ENCODE measurements around the gene ZNF335. TPM values are rescaled to one million over a fixed set of nuclear protein-coding genes. Genes with fewer than 3 reads are reported as not detected.

The ZNF335 gene
- total RNA-seq, 1 donor from 2014 or later = 23.9 TPM

- H3K36me3 Mint-ChIP-seq (ENCODE audit: unreplicated experiment) = peaks cover 28% of the 10 kb centered on the region
- H3K27ac Mint-ChIP-seq (ENCODE audit: unreplicated experiment) = no peak overlapping the region
- H3K4me3 Mint-ChIP-seq (ENCODE audit: unreplicated experiment) = no peak overlapping the region
- no peak for DNase-seq (ENCODE audit: extremely low spot score, unreplicated experiment)
- no peaks in the 10 kb centered on the region for H3K27me3 Mint-ChIP-seq (ENCODE audit: unreplicated experiment)
- peaks cover 9% of the 10 kb centered on the region for H3K4me1 Mint-ChIP-seq (ENCODE audit: unreplicated experiment)
- no peaks in the 10 kb centered on the region for H3K9me3 Mint-ChIP-seq (ENCODE audit: unreplicated experiment)
- TF ChIP-seq, protein P1, sequence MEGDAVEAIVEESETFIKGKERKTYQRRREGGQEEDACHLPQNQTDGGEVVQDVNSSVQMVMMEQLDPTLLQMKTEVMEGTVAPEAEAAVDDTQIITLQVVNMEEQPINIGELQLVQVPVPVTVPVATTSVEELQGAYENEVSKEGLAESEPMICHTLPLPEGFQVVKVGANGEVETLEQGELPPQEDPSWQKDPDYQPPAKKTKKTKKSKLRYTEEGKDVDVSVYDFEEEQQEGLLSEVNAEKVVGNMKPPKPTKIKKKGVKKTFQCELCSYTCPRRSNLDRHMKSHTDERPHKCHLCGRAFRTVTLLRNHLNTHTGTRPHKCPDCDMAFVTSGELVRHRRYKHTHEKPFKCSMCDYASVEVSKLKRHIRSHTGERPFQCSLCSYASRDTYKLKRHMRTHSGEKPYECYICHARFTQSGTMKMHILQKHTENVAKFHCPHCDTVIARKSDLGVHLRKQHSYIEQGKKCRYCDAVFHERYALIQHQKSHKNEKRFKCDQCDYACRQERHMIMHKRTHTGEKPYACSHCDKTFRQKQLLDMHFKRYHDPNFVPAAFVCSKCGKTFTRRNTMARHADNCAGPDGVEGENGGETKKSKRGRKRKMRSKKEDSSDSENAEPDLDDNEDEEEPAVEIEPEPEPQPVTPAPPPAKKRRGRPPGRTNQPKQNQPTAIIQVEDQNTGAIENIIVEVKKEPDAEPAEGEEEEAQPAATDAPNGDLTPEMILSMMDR (IDR thresholded peaks at IDR 0.05) = no peak
Measured at GRCh38 chr20:45940053-45940452, 31.9 kb downstream of the ZNF335 start.

DNA sequence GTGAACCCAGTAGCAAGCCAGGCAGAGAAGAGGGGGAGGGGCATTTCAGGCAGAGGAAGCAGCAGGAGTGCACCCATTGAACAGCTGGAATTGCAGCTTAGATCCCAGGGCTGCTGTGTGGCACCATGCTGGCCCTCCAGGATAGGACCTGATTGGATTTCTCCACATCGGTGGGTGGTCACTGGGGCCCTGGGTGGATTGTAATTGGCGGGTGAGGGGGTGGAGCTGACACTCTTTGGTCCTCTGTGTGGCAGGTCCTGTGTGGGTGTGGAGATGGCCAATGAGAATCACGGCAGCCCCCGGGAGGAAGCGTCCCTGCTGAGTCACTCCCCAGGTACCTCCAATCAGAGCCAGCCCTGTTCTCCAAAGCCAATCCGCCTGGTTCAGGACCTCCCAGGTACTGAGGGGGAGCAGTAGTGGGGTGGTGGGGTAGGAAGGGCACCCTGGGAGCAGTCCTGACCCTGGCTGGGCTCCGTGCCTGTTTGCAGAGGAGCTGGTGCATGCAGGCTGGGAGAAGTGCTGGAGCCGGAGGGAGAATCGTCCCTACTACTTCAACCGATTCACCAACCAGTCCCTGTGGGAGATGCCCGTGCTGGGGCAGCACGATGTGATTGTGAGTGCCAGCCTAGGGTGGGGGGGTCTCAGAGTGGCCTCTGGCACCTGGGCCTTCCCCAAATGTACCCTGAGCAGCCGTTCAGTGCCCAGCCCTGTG is 33.1 kb downstream of the ZNF335 start:
- Mint-ChIP-seq H3K27me3 (ENCODE audit: unreplicated experiment) (no peaks in the 10 kb centered on the region), H3K4me1 (ENCODE audit: unreplicated experiment) (peaks cover 9% of the 10 kb centered on the region), H3K36me3 (ENCODE audit: unreplicated experiment) (peaks cover 26% of the 10 kb centered on the region), H3K4me3 (ENCODE audit: unreplicated experiment) (no peak overlapping the region), H3K9me3 (ENCODE audit: unreplicated experiment) (no peaks in the 10 kb centered on the region), H3K27ac (ENCODE audit: unreplicated experiment) (no peak overlapping the region)
- TF ChIP-seq, protein P1 (IDR thresholded peaks at IDR 0.05) = no peak
- no peak for DNase-seq (ENCODE audit: extremely low spot score, unreplicated experiment)

DNA sequence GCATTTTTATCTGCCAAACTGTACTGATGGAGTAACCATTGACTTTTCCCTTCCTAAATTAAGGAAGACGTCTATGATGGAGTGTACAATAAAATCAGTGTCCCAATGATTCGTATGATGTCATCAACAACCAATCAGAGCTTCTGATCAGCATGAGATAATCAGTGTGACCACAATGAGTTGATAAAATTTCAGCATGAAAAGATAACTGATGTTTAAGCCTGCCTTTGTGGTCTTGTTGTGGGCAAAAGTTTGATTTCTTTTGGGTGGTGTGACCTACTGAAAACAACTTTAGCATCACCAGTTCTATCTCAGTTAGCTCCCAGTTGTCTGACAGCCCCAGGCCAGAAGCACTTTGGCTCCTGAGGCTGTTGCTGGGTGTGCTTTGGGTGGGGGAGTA is 34.2 kb downstream of the ZNF335 start:
- H3K4me1 Mint-ChIP-seq (ENCODE audit: unreplicated experiment) = peaks cover 15% of the 10 kb centered on the region
- H3K36me3 Mint-ChIP-seq (ENCODE audit: unreplicated experiment) = peaks cover 18% of the 10 kb centered on the region
- no peak overlapping the region for H3K4me3 Mint-ChIP-seq (ENCODE audit: unreplicated experiment)
- H3K9me3 Mint-ChIP-seq (ENCODE audit: unreplicated experiment) = no peaks in the 10 kb centered on the region
- no peak for DNase-seq (ENCODE audit: extremely low spot score, unreplicated experiment)
- no peak overlapping the region for H3K27ac Mint-ChIP-seq (ENCODE audit: unreplicated experiment)
- no peaks in the 10 kb centered on the region for H3K27me3 Mint-ChIP-seq (ENCODE audit: unreplicated experiment)
- TF ChIP-seq, protein P1 (IDR thresholded peaks at IDR 0.05) = no peak

- Mint-ChIP-seq H3K9me3 (ENCODE audit: unreplicated experiment) (no peaks in the 10 kb centered on the region), H3K27me3 (ENCODE audit: unreplicated experiment) (no peaks in the 10 kb centered on the region), H3K36me3 (ENCODE audit: unreplicated experiment) (peaks cover 18% of the 10 kb centered on the region), H3K27ac (ENCODE audit: unreplicated experiment) (peak overlapping the region; percentile 93), H3K4me1 (ENCODE audit: unreplicated experiment) (peaks cover 18% of the 10 kb centered on the region), H3K4me3 (ENCODE audit: unreplicated experiment) (peak overlapping the region; percentile 85)
- no peak for DNase-seq (ENCODE audit: extremely low spot score, unreplicated experiment)
- TF ChIP-seq, protein P1 (IDR thresholded peaks at IDR 0.05) = no peak
Measured at GRCh38 chr20:45935416-45936046, 36.5 kb downstream of the ZNF335 start.

Measured in osteocyte (in vitro differentiated cells).